H1 (cell line): Measurements from ENCODE around the gene EPRS1. TPM values are rescaled to one million over a fixed set of nuclear protein-coding genes. Genes with fewer than 3 reads are reported as not detected.
A peak's percentile ranks its signal among the peaks of the same experiment; 100 is the strongest.

ENCODE experiments used
- CTCF ChIA-PET: fragments of 300-600 bp; sonication (Branson Sonifier 250); formaldehyde crosslinking; loops from one replicate; lab custom pipeline; 2021; ENCODE audit not compliant: partially characterized antibody; lab: Charles Lee
- POLR2A ChIA-PET: fragments of 300-600 bp; sonication (Branson Sonifier 250); formaldehyde crosslinking; loops from one replicate; lab custom pipeline; 2021; ENCODE audit warnings: inconsistent platforms; ENCODE audit not compliant: partially characterized antibody; lab: Charles Lee
- DNase-seq, 2 experiments: peaks; one replicate each; pipeline versions ENCODE4 v3.0.0 to v3.0.0-alpha.2; 2010 to 2022; ENCODE audit warnings: low spot score in 2 of 2, low read depth in 1 of 2, mixed read lengths in 1 of 2
- FAIRE-seq: peaks from 2 replicates; lab custom pipeline; 2011; peaks lifted over from hg19 to GRCh38; lab: Jason Lieb, UNC
- H2AFZ ChIP-seq: 2 replicates; pipeline ENCODE4 v1.8.1; 2012; ENCODE audit warnings: low read length, inconsistent platforms
- H2AK5ac ChIP-seq: 2 replicates; pipeline ENCODE4 v1.6.1; 2013; ENCODE audit warnings: low read depth, low read length
- H2BK120ac ChIP-seq: replicated peaks from 2 replicates; pipeline ENCODE3; 2013; ENCODE audit warnings: low read depth, low read length, inconsistent platforms
- H2BK12ac ChIP-seq: 2 replicates; pipeline ENCODE4 v1.6.1; 2013; ENCODE audit warnings: low read depth, low read length
- H2BK15ac ChIP-seq: 2 replicates; pipeline ENCODE4 v1.6.1; 2013; ENCODE audit warnings: low read length
- H2BK20ac ChIP-seq: 2 replicates; pipeline ENCODE4 v1.6.1; 2013; ENCODE audit warnings: low read length
- H2BK5ac ChIP-seq: 2 replicates; pipeline ENCODE4 v1.6.1; 2013; ENCODE audit warnings: low read depth, low read length
- H3K14ac ChIP-seq: 2 replicates; pipeline ENCODE4 v1.6.1; 2013; ENCODE audit warnings: inconsistent platforms; ENCODE audit not compliant: insufficient read length
- H3K18ac ChIP-seq: 2 replicates; pipeline ENCODE4 v1.6.1; 2013; ENCODE audit warnings: low read length; ENCODE audit errors: extremely low read depth
- H3K23ac ChIP-seq: 2 replicates; pipeline ENCODE4 v1.6.1; 2013; ENCODE audit warnings: inconsistent platforms; ENCODE audit not compliant: insufficient read length
- H3K23me2 ChIP-seq: 2 replicates; pipeline ENCODE4 v1.6.1; 2013; ENCODE audit warnings: low read depth, low read length
- H3K27ac ChIP-seq: 2 replicates; pipeline ENCODE4 v1.6.1; 2011; ENCODE audit warnings: low read depth, low read length, inconsistent platforms
- H3K27me3 ChIP-seq, 4 experiments: replicated peaks in 1 of 4; 1 replicate in 1 of 4; 2 replicates in 3 of 4; pipeline versions ENCODE4 v1.6.1 to v1.8.1; 2011 to 2013; ENCODE audit warnings: low read length in 3 of 4, mild to moderate bottlenecking in 3 of 4, inconsistent platforms in 2 of 4, mixed read lengths in 2 of 4, moderate library complexity in 1 of 4; ENCODE audit not compliant: control insufficient read depth in 3 of 4, insufficient read depth in 3 of 4; ENCODE audit errors: extremely low read depth in 1 of 4
- H3K36me3 ChIP-seq, 4 experiments: 2 replicates each; pipeline versions ENCODE4 v1.6.1 to v1.8.1; 2011 to 2013; ENCODE audit warnings: mild to moderate bottlenecking in 4 of 4, low read length in 3 of 4, moderate library complexity in 2 of 4, control low read depth in 1 of 4, inconsistent platforms in 1 of 4; ENCODE audit not compliant: insufficient read depth in 4 of 4, control insufficient read depth in 2 of 4
- H3K4ac ChIP-seq: replicated peaks from 2 replicates; pipeline ENCODE3; 2013; ENCODE audit warnings: low read length, low read depth, mixed read lengths, inconsistent platforms; ENCODE audit not compliant: insufficient read length
- H3K4me1 ChIP-seq, 4 experiments: replicated peaks in 1 of 4; 1 replicate in 1 of 4; 2 replicates in 3 of 4; pipeline versions ENCODE4 v1.6.1 to v1.8.1; 2011 to 2013; ENCODE audit warnings: low read length in 3 of 4, inconsistent platforms in 2 of 4, mixed read lengths in 1 of 4; ENCODE audit not compliant: insufficient read depth in 4 of 4, control insufficient read depth in 3 of 4
- H3K4me2 ChIP-seq, 2 experiments: 2 replicates each; pipeline versions ENCODE4 v1.6.1 to v1.8.1; 2011 to 2013; ENCODE audit warnings: low read depth in 2 of 2, low read length in 2 of 2, control low read depth in 1 of 2, inconsistent platforms in 1 of 2, mild to moderate bottlenecking in 1 of 2; ENCODE audit not compliant: insufficient read depth in 1 of 2
- H3K4me3 ChIP-seq, 4 experiments: fragments of 200-600, 300-600 bp in 1 of 4; sonication (generic), shearing (Covaris generic), sonication (Bioruptor Twin) in 1 of 4; 2 replicates each; pipeline versions ENCODE4 v1.5.1 to v1.8.1; 2011 to 2016; ENCODE audit warnings: low read length in 4 of 4, low read depth in 3 of 4, control low read depth in 2 of 4, inconsistent platforms in 2 of 4, mild to moderate bottlenecking in 2 of 4, mixed read lengths in 1 of 4, moderate library complexity in 1 of 4; ENCODE audit not compliant: insufficient read depth in 2 of 4; ENCODE audit errors: extremely low read depth in 1 of 4
- H3K56ac ChIP-seq: replicated peaks from 2 replicates; pipeline ENCODE3; 2013; ENCODE audit warnings: low read depth, mild to moderate bottlenecking, mixed read lengths, low read length, inconsistent platforms; ENCODE audit not compliant: insufficient read length
- H3K79me1 ChIP-seq: 2 replicates; pipeline ENCODE4 v1.6.1; 2013; ENCODE audit warnings: low read depth, low read length, control low read depth
- H3K79me2 ChIP-seq, 2 experiments: 2 replicates each; pipeline versions ENCODE4 v1.6.1 to v1.8.1; 2012 to 2013; ENCODE audit warnings: low read length in 2 of 2, mild to moderate bottlenecking in 2 of 2, inconsistent platforms in 1 of 2; ENCODE audit not compliant: insufficient read depth in 2 of 2, control insufficient read depth in 1 of 2
- H3K9ac ChIP-seq, 4 experiments: replicated peaks in 1 of 4; 1 replicate in 1 of 4; 2 replicates in 3 of 4; pipeline versions ENCODE4 v1.6.1 to v1.8.1; 2011 to 2013; ENCODE audit warnings: low read depth in 3 of 4, low read length in 3 of 4, control low read depth in 2 of 4, mild to moderate bottlenecking in 2 of 4, moderate library complexity in 2 of 4, inconsistent platforms in 1 of 4; ENCODE audit errors: extremely low read depth in 1 of 4
- H3K9me3 ChIP-seq, 2 experiments: 2 replicates each; pipeline versions ENCODE4 v1.6.1 to v1.8.1; 2012 to 2013; ENCODE audit warnings: mild to moderate bottlenecking in 2 of 2, moderate library complexity in 2 of 2, control low read depth in 1 of 2, inconsistent platforms in 1 of 2, low read depth in 1 of 2, low read length in 1 of 2, mixed read lengths in 1 of 2; ENCODE audit not compliant: insufficient read depth in 2 of 2
- H4K20me1 ChIP-seq, 2 experiments: replicated peaks in 1 of 2; 2 replicates each; pipeline versions ENCODE3 to v1.8.1; 2011 to 2013; ENCODE audit warnings: inconsistent platforms in 2 of 2, low read length in 2 of 2, mild to moderate bottlenecking in 1 of 2; ENCODE audit not compliant: insufficient read depth in 2 of 2, control insufficient read depth in 1 of 2
- H4K5ac ChIP-seq: 2 replicates; pipeline ENCODE4 v1.6.1; 2013; ENCODE audit warnings: low read length, low read depth, mixed read lengths, inconsistent platforms; ENCODE audit not compliant: insufficient read length
- H4K8ac ChIP-seq: 2 replicates; pipeline ENCODE4 v1.8.0; 2013; ENCODE audit warnings: mild to moderate bottlenecking, moderate library complexity, low read length, inconsistent platforms; ENCODE audit not compliant: insufficient read depth; ENCODE audit errors: extremely low read depth
- H4K91ac ChIP-seq: replicated peaks from 2 replicates; pipeline ENCODE3; 2013; ENCODE audit warnings: low read length, mixed read lengths, inconsistent platforms; ENCODE audit not compliant: insufficient read length
- JUN ChIP-seq: IDR thresholded peaks from 2 replicates; pipeline ENCODE4 v1.6.1; 2011; ENCODE audit warnings: low read depth, mild to moderate bottlenecking, improper control_type of control experiment, low read length
- NRF1 ChIP-seq: IDR thresholded peaks from 2 replicates; pipeline ENCODE4 v1.6.1; 2011; ENCODE audit warnings: mild to moderate bottlenecking, low read depth, low read length, improper control_type of control experiment
- PHF8 ChIP-seq: fragments of 200-600 bp; sonication (generic); conservative IDR thresholded peaks from 2 replicates; pipeline ENCODE4 v1.7.1; 2012; ENCODE audit warnings: low read depth, mild to moderate bottlenecking, inconsistent platforms, low read length, moderate library complexity
- POLR2A ChIP-seq, 2 experiments: IDR thresholded peaks; 1 replicate in 1 of 2; 2 replicates in 1 of 2; pipeline ENCODE4 v1.6.1; 2011; ENCODE audit warnings: low read depth in 2 of 2, low read length in 2 of 2, mild to moderate bottlenecking in 2 of 2; ENCODE audit errors: control extremely low read depth in 1 of 2
- SP4 ChIP-seq: IDR thresholded peaks from 2 replicates; pipeline ENCODE4 v1.6.1; 2012; ENCODE audit warnings: low read length, inconsistent platforms
- TAF1 ChIP-seq: IDR thresholded peaks from 2 replicates; pipeline ENCODE4 v1.6.1; 2011; ENCODE audit warnings: mild to moderate bottlenecking, low read depth, low read length
- TBP ChIP-seq: IDR thresholded peaks from 2 replicates; pipeline ENCODE4 v1.6.1; 2011; ENCODE audit warnings: low read depth, low read length, improper control_type of control experiment
- TEAD4 ChIP-seq: IDR thresholded peaks from 2 replicates; pipeline ENCODE4 v1.6.1; 2012; ENCODE audit warnings: low read depth, low read length, inconsistent platforms, mixed read lengths
- WGBS, 2 experiments: shearing (Covaris generic) in 1 of 2; methylation state at CpG; one replicate each; pipeline versions ENCODE4 v1.1.6 to v1.1.7; 2013 to 2015; ENCODE audit warnings: low lambda C conversion rate in 2 of 2, mixed read lengths in 2 of 2, inconsistent platforms in 1 of 2, low coverage in 1 of 2, missing lambda C conversion rate in 1 of 2; ENCODE audit not compliant: insufficient replicate concordance in 2 of 2, insufficient coverage in 1 of 2, insufficient read length in 1 of 2; ENCODE audit errors: extremely low coverage in 1 of 2, missing lambda C conversion rate in 1 of 2; 5-methylcytosine and 5-hydroxymethylcytosine counted together
- polyA plus RNA-seq, 7 experiments: library from polyadenylated mRNA; depleted of rRNA in 3 of 7; stranded (reverse) in 5 of 7; unstranded in 2 of 7; fragments of >200 nt in 5 of 7; fragments of 200-250 nt in 2 of 7; gene quantifications; 1 replicate in 5 of 7; 2 replicates in 1 of 7; 4 replicates in 1 of 7; pipeline versions ENCODE4 v1.2.1 to v1.2.3, GENCODE V29; 2011 to 2013; ENCODE audit warnings: missing spikeins in 2 of 7, mixed read lengths in 2 of 7
- total RNA-seq: library from RNA; stranded (reverse); fragmentation: NEBNext Ultra II Directional; extraction: Animal tissue kit (Norgen Biotek cat#: 25700); gene quantifications from 2 replicates; pipeline ENCODE4 v1.2.1, GENCODE V29; 2021
- TF ChIP-seq, protein P1 (sequence below): IDR thresholded peaks from 2 replicates; pipeline ENCODE4 v1.6.1; 2011; ENCODE audit warnings: low read length, improper control_type of control experiment

EPRS1 gene
- total and polyA plus RNA-seq, 2 of the 8 experiments (the other 6 are each of a cell fraction or from before 2014, with no cell fraction given), result 38.4 to 171 TPM

DNA sequence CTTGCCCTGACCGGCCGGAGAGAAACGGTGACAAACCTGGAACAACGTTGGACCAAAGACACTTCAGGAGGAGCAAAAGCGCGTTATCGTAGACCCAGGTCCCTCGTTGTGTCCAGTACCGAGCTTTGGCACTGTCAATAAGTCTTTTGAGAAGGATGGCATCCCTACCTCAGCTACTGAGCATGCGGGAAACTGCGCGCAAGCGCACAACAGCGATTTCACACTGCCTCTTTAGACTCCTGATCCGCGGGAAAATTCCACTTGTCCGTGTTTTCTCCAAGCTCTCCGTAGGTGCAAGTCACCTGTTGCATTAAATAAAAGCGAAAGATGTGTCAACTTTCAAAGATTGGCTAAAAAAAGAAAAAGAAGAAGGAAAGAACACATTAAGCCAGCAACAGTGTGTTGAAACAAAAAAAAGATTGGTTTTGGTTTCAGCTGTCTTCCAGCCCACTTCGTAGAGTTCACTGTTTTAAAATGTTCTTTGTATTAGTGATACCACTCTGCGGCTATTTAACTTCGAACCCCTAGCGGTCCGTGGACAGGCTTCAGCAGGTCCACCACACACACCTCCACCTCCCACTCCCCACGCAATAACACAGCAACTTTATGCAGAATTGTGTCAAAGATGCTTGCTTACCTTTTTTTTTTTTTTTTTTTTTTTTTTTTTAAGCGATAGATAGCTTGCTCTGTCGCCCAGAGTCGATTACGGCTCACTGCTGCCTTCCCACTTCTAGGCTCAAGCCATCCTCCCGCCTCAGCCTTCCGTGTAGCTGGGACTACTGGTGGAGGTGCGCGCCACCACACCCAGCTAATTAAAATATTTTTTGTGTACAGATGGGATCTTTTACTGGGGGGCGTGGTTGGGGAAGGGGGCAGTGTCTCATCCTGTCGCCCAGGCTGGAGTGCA is 43.6 kb upstream of the EPRS1 start, which contains the start of gene BPNT1:
BPNT1 (minus strand) TSS at position 139 of the 907 bp plus-strand sequence. CDS start 9,942 bp downstream, outside the sequence.
- Histone ChIP-seq H2BK20ac (no peak within 1 kb of the TSS), H3K27ac (no peak within 1 kb of the TSS), H2BK120ac (no peak within 1 kb of the TSS), H3K4me3 (peak within 1 kb of the TSS; percentile 70 to 86 (median 82)), H3K36me3 (no peaks in the 10 kb centered on the region), H3K27me3 (no peaks in the 10 kb centered on the region), H3K79me1 (no peaks in the 10 kb centered on the region; the same call in 1 of the 2 replicates), H4K5ac (no peak within 1 kb of the TSS), H4K20me1 (no peaks in the 10 kb centered on the region), H3K79me2 (no peaks in the 10 kb centered on the region; a peak in 1 of 4 replicates), H3K14ac (no peak within 1 kb of the TSS), H2BK12ac (no peak within 1 kb of the TSS), H3K23me2 (peaks cover 9% of the 10 kb centered on the region), H2AK5ac (no peak within 1 kb of the TSS), H3K9ac (peak within 1 kb of the TSS in 3 of 4 experiments; percentile 15 to 71 (median 20); a peak in 2 of 7 replicates), H4K8ac (no peak within 1 kb of the TSS), H3K4ac (no peak within 1 kb of the TSS), H2BK5ac (no peak within 1 kb of the TSS), H3K4me2 (peak within 1 kb of the TSS; percentile 52 to 85), H3K56ac (no peak within 1 kb of the TSS), H3K18ac (no peak within 1 kb of the TSS; the same call in none of the 2 replicates), H2AFZ (peak within 1 kb of the TSS; percentile 47; the same call in 1 of the 2 replicates), H3K4me1 (no peaks in the 10 kb centered on the region; a peak in 1 of 7 replicates), H2BK15ac (no peak within 1 kb of the TSS), H3K23ac (no peak within 1 kb of the TSS), H3K9me3 (no peaks in the 10 kb centered on the region), H4K91ac (no peak within 1 kb of the TSS)
- WGBS, 2 experiments, result 11% methylated on average over 31 of the region's 35 CpGs; no CpG with 5 or more reads in 1 of the 2 experiments
- peak; percentile 94 to 99 for DNase-seq
- ChIA-PET CTCF (interaction anchor here (0.5 to 1.9 kb wide), 13 partner anchors 9 to 268 kb away, joined by 3 to 6 read pairs (median 3); partner anchors contain the start of gene EPRS1), POLR2A (interaction anchor here (1.1 to 2.6 kb wide), 2 partner anchors 44 to 256 kb away, joined by 3 to 7 read pairs; partner anchors contain the start of gene EPRS1)
- peak; percentile 94 for FAIRE-seq
- TF ChIP-seq JUN (no peak), NRF1 (peak; percentile 34; the same call in 1 of the 2 replicates), PHF8 (0 out of 2 replicates have a peak, but pooled peaks have one; percentile 20), POLR2A (IDR thresholded peaks at IDR 0.05; ENCODE audit: control extremely low read depth in 1 of 2, low read depth in 2 of 2, low read length in 2 of 2) (peak in 1 of 2 experiments; percentile 38; a peak in 1 of 3 replicates), SP4 (0 out of 2 replicates have a peak, but pooled peaks have one; percentile 60), TAF1 (peak; percentile 42; the same call in 1 of the 2 replicates), TEAD4 (peak; percentile 57; the same call in 1 of the 2 replicates), TBP (peak; percentile 60; the same call in 1 of the 2 replicates)
- TF ChIP-seq, protein P1, sequence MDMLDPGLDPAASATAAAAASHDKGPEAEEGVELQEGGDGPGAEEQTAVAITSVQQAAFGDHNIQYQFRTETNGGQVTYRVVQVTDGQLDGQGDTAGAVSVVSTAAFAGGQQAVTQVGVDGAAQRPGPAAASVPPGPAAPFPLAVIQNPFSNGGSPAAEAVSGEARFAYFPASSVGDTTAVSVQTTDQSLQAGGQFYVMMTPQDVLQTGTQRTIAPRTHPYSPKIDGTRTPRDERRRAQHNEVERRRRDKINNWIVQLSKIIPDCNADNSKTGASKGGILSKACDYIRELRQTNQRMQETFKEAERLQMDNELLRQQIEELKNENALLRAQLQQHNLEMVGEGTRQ, result peak; percentile 45; the same call in 1 of the 2 replicates
